Smooth muscle cell (in vitro differentiated cells): ENCODE measurements around the gene SLC16A4. TPM values are rescaled to one million over a fixed set of nuclear protein-coding genes. Genes with fewer than 3 reads are reported as not detected.

Experiments
- DNase-seq: peaks from one replicate; lab custom pipeline; 2025; ENCODE audit not compliant: unreplicated experiment; lab: John Stamatoyannopoulos, UW
- H2AFZ ChIP-seq: fragments of 200-600 bp; sonication (generic); 2 replicates; pipeline ENCODE4 v1.6.0; 2016; ENCODE audit warnings: antibody characterized with exemption, low read depth, mild to moderate bottlenecking
- H3F3A ChIP-seq: fragments of 200-600 bp; sonication (generic); 2 replicates; pipeline ENCODE4 v1.6.0; 2017; ENCODE audit warnings: antibody characterized with exemption, low read depth
- H3K27ac ChIP-seq: fragments of 200-600 bp; sonication (generic); 2 replicates; pipeline ENCODE4 v1.5.1; 2016; ENCODE audit warnings: low read depth, mild to moderate bottlenecking
- H3K27me3 ChIP-seq: fragments of 200-600 bp; sonication (generic); 2 replicates; pipeline ENCODE4 v1.6.1; 2016; ENCODE audit warnings: low read depth, mild to moderate bottlenecking
- H3K36me3 ChIP-seq: fragments of 200-600 bp; sonication (generic); 2 replicates; pipeline ENCODE4 v1.5.1; 2016; ENCODE audit warnings: low read depth
- H3K4me1 ChIP-seq: fragments of 200-600 bp; sonication (generic); 2 replicates; pipeline ENCODE4 v1.5.1; 2016; ENCODE audit warnings: low read depth
- H3K4me2 ChIP-seq: fragments of 200-600 bp; sonication (generic); 2 replicates; pipeline ENCODE4 v1.6.0; 2016; ENCODE audit warnings: mild to moderate bottlenecking
- H3K4me3 ChIP-seq: fragments of 200-600 bp; sonication (generic); 2 replicates; pipeline ENCODE4 v1.5.1; 2016; ENCODE audit warnings: mild to moderate bottlenecking
- H3K79me2 ChIP-seq: fragments of 200-600 bp; sonication (generic); 2 replicates; pipeline ENCODE4 v1.6.0; 2016; ENCODE audit warnings: low read depth, mild to moderate bottlenecking
- H3K9ac ChIP-seq: fragments of 200-600 bp; sonication (generic); 2 replicates; pipeline ENCODE4 v1.6.0; 2016; ENCODE audit warnings: low read depth
- H3K9me3 ChIP-seq: fragments of 200-600 bp; sonication (generic); replicated peaks from 2 replicates; pipeline ENCODE4 v1.5.1; 2016; ENCODE audit warnings: low read depth
- H4K20me1 ChIP-seq: fragments of 200-600 bp; sonication (generic); 2 replicates; pipeline ENCODE4 v1.6.0; 2016; ENCODE audit warnings: low read depth
- CTCF ChIP-seq: fragments of 200-600 bp; sonication (generic); IDR thresholded peaks from 2 replicates; pipeline ENCODE4 v1.5.1; 2017; ENCODE audit warnings: borderline replicate concordance, mild to moderate bottlenecking, antibody characterized with exemption; ENCODE audit not compliant: insufficient read depth, poor library complexity, severe bottlenecking
- WGBS: methylation state at CpG from one replicate; pipeline ENCODE4 v1.1.7; 2016; ENCODE audit warnings: low lambda C conversion rate; 5-methylcytosine and 5-hydroxymethylcytosine counted together
- polyA plus RNA-seq: library from polyadenylated mRNA; unstranded; fragments of >200 nt; fragmentation: Nextera tagmentation; extraction: Ambion mirVana; gene quantifications from 2 replicates; pipeline ENCODE4 v1.2.1, GENCODE V29; 2016
- total RNA-seq: library from RNA; depleted of rRNA; stranded (reverse); fragments of >200 nt; gene quantifications from 2 replicates; pipeline ENCODE4 v1.2.3, GENCODE V29; 2014

SLC16A4 gene
- total and polyA plus RNA-seq, 2 experiments from 2014 or later: 6.5 to 11.6 TPM

GRCh38 chr1:110338886-110339406 lies 51.9 kb downstream of the SLC16A4 start, which contains the start of gene RBM15:
Gene RBM15, plus strand, starts transcription at chr1:110339377. Its CDS starts 29 bp downstream, at chr1:110339406.
- Histone ChIP-seq H3K27me3 (no peaks in the 10 kb centered on the region), H3K4me3 (peak within 1 kb of the TSS; percentile 73), H3K9me3 (no peaks in the 10 kb centered on the region), H3K79me2 (peaks cover 40% of the 10 kb centered on the region), H3K27ac (peak within 1 kb of the TSS; percentile 98), H3F3A (peaks cover 9% of the 10 kb centered on the region), H2AFZ (peak within 1 kb of the TSS; percentile 90), H3K4me1 (peaks cover 48% of the 10 kb centered on the region), H3K36me3 (no peaks in the 10 kb centered on the region), H3K4me2 (peak within 1 kb of the TSS; percentile 96), H4K20me1 (peaks cover 40% of the 10 kb centered on the region), H3K9ac (peak within 1 kb of the TSS; percentile 98)
- no peak for TF ChIP-seq CTCF
- DNase-seq: peak; percentile 92
- WGBS: under 1% methylated on average over 25 of the region's 25 CpGs

- Histone ChIP-seq H2AFZ (peak overlapping the region; percentile 90), H3K4me3 (peak overlapping the region; percentile 65), H3K4me2 (peak overlapping the region; percentile 96), H3K79me2 (peaks cover 35% of the 10 kb centered on the region), H3F3A (peaks cover 9% of the 10 kb centered on the region), H3K27me3 (no peaks in the 10 kb centered on the region), H3K36me3 (no peaks in the 10 kb centered on the region), H3K9ac (peak overlapping the region; percentile 98), H3K4me1 (peaks cover 43% of the 10 kb centered on the region), H3K27ac (peak overlapping the region; percentile 98), H4K20me1 (peaks cover 35% of the 10 kb centered on the region), H3K9me3 (no peaks in the 10 kb centered on the region)
- peak; percentile 92 for DNase-seq
- TF ChIP-seq CTCF: peak; percentile 48
- under 1% methylated on average over 56 of the region's 57 CpGs for WGBS
Measured at GRCh38 chr1:110338309-110338885, 52.4 kb downstream of the SLC16A4 start.

GRCh38 chr1:110337704-110338308 lies 53.0 kb downstream of the SLC16A4 start:
- 1% methylated on average over 36 of the region's 36 CpGs for WGBS
- DNase-seq: no peak

More at GRCh38 chr1:110337704-110338308, 53.0 kb downstream of the SLC16A4 start:
- peak overlapping the region; percentile 90 for H2AFZ ChIP-seq
- H3K27me3 ChIP-seq: no peaks in the 10 kb centered on the region
- peak overlapping the region; percentile 65 for H3K4me3 ChIP-seq
- peak overlapping the region; percentile 96 for H3K4me2 ChIP-seq
- no peaks in the 10 kb centered on the region for H3K9me3 ChIP-seq
- peaks cover 29% of the 10 kb centered on the region for H3K79me2 ChIP-seq
- no peaks in the 10 kb centered on the region for H3K36me3 ChIP-seq
- H4K20me1 ChIP-seq: peaks cover 29% of the 10 kb centered on the region
- H3K27ac ChIP-seq: peak overlapping the region; percentile 98
- no peak for TF ChIP-seq CTCF
- H3F3A ChIP-seq: peaks cover 9% of the 10 kb centered on the region
- H3K4me1 ChIP-seq: peaks cover 37% of the 10 kb centered on the region
- peak overlapping the region; percentile 98 for H3K9ac ChIP-seq
